Eye (tissue), 1 donor: ENCODE data around the gene GRAMD1C.

Experiments used
- DNase-seq: peaks from one replicate; pipeline ENCODE4 v3.0.0-alpha.2; 2015

GRAMD1C gene

GRCh38 chr3:113953677-113954076 is 115.1 kb downstream of the GRAMD1C start:
- no peak for DNase-seq

GRCh38 chr3:113954091-113954685 is 115.6 kb downstream of the GRAMD1C start:
- no peak for DNase-seq

GRCh38 chr3:113963879-113964278 is 125.3 kb downstream of the GRAMD1C start:
- no peak for DNase-seq

- DNase-seq = no peak
Measured at GRCh38 chr3:113966172-113966571, 127.6 kb downstream of the GRAMD1C start.

- no peak for DNase-seq
Measured at GRCh38 chr3:113968986-113969385, 130.4 kb downstream of the GRAMD1C start.

GRCh38 chr3:113977822-113978221 is 139.2 kb downstream of the GRAMD1C start:
- no peak for DNase-seq

- no peak for DNase-seq
Measured at GRCh38 chr3:113979916-113980315, 141.3 kb downstream of the GRAMD1C start.

- DNase-seq = no peak
Measured at GRCh38 chr3:113981803-113982202, 143.2 kb downstream of the GRAMD1C start.

- no peak for DNase-seq
Measured at GRCh38 chr3:113983544-113983943, 145.0 kb downstream of the GRAMD1C start.

- DNase-seq = no peak
Measured at GRCh38 chr3:113985541-113985940, 147.0 kb downstream of the GRAMD1C start.
